ENCODE measurements around the gene DDR1. TPM values are rescaled to one million over a fixed set of nuclear protein-coding genes. Genes with fewer than 3 reads are reported as not detected.
"Not testable (repeated sequence)": the region's sequence is repeated elsewhere in the genome, so short reads cannot be mapped to it uniquely, and the experiment has no call there.

Gene DDR1
- total RNA-seq, 1 donor from 2014 or later = 146 TPM

DNA sequence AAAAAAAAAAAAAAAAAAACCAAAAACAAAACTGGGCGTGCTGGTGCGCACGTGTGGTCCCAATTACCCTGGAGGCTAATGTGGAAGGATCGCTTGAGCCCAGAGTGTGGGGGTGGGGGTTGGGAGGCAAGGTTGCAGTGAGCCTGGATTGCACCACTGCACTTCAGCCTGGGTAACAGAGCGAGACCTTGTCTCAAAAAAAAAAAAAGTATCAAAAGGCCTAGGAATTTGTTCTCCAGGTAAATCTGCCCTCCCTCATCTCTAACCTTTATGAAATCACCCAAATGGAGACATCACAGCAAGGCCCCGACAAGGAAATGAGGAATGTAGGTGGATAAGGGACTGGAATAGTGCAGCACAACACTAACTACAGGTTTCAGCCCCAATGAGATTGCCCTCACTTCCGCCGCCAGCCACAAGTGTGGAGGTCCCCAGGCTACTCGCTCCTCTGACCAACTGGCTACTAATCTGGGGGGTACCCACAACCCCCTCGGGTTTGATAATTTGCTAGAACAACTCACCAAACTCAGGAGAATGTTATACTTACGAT, 36.8 kb upstream of the DDR1 start:
- H3K27me3 Mint-ChIP-seq (ENCODE audit: unreplicated experiment) = no peaks in the 10 kb centered on the region
- no peaks in the 10 kb centered on the region for H3K9me3 Mint-ChIP-seq (ENCODE audit: unreplicated experiment)
- H3K27ac Mint-ChIP-seq (ENCODE audit: unreplicated experiment) = no peak overlapping the region
- TF ChIP-seq, protein P1, sequence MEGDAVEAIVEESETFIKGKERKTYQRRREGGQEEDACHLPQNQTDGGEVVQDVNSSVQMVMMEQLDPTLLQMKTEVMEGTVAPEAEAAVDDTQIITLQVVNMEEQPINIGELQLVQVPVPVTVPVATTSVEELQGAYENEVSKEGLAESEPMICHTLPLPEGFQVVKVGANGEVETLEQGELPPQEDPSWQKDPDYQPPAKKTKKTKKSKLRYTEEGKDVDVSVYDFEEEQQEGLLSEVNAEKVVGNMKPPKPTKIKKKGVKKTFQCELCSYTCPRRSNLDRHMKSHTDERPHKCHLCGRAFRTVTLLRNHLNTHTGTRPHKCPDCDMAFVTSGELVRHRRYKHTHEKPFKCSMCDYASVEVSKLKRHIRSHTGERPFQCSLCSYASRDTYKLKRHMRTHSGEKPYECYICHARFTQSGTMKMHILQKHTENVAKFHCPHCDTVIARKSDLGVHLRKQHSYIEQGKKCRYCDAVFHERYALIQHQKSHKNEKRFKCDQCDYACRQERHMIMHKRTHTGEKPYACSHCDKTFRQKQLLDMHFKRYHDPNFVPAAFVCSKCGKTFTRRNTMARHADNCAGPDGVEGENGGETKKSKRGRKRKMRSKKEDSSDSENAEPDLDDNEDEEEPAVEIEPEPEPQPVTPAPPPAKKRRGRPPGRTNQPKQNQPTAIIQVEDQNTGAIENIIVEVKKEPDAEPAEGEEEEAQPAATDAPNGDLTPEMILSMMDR (IDR thresholded peaks at IDR 0.05) = no peak
- peaks cover 42% of the 10 kb centered on the region for H3K4me1 Mint-ChIP-seq (ENCODE audit: unreplicated experiment)
- no peaks in the 10 kb centered on the region for H3K36me3 Mint-ChIP-seq (ENCODE audit: unreplicated experiment)
- no peak overlapping the region for H3K4me3 Mint-ChIP-seq (ENCODE audit: unreplicated experiment)
- no peak for DNase-seq (ENCODE audit: extremely low spot score, unreplicated experiment)

DNA sequence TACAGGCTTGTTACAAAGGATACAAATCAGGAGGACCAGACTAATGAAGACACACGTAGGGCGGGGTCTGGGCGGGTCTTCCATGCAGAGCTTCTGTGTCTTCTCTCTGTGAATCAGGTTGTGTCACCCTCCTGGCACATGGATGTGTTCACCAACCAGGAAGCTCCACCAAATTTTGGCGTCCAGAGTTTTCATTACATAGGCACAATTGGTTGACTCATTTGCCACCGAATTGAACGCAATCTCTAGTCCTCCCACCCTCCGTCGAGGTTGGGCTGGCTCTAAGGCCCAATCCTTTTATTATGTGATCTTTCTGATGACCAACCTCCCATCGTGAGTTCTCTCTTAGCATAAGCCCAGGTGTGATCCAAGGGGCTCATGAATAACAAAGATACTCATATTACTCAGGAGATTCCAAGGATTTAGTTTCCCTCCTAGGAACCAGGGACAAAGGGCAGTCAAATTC, 36.3 kb upstream of the DDR1 start:
- Mint-ChIP-seq H3K9me3 (ENCODE audit: unreplicated experiment) (no peaks in the 10 kb centered on the region), H3K27ac (ENCODE audit: unreplicated experiment) (no peak overlapping the region), H3K36me3 (ENCODE audit: unreplicated experiment) (no peaks in the 10 kb centered on the region), H3K4me3 (ENCODE audit: unreplicated experiment) (no peak overlapping the region), H3K27me3 (ENCODE audit: unreplicated experiment) (no peaks in the 10 kb centered on the region), H3K4me1 (ENCODE audit: unreplicated experiment) (peaks cover 38% of the 10 kb centered on the region)
- no peak for DNase-seq (ENCODE audit: extremely low spot score, unreplicated experiment)
- TF ChIP-seq, protein P1 (IDR thresholded peaks at IDR 0.05) = no peak

DNA sequence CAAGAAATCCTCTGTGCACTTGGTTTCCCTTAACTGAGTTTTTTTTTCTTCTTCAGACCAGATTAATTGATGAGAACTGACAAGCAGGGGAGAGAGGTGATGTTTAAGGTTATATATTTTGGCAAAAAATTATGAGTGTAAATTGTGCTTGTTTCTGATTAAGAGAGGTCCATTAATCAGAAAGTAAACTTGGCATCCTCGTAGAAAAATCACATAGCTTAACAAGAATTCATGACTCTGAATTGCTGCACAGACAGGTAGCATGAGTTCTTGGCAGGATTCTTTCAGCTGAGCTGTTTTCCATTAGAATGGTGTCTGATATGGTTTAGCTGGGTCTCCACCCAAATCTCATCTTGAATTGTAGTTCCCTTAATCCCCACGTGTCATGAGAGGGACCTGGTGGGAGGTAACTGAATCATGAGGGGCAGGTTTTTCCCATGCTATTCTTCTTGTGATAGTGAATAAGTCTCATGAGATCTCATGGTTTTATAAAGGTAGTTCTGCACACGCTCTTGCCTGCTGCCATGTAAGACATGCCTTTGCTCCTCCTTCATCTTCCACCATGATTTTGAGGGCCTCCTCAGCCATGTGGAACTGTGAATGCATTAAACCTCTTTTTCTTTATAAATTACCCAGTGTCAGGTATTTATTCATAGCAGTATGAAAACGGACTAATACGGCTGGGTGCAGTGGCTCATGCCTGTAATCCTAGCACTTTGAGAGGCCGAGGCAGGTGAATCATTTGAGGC, 34.2 kb upstream of the DDR1 start:
- H3K4me1 Mint-ChIP-seq (ENCODE audit: unreplicated experiment) = peaks cover 18% of the 10 kb centered on the region

DNA sequence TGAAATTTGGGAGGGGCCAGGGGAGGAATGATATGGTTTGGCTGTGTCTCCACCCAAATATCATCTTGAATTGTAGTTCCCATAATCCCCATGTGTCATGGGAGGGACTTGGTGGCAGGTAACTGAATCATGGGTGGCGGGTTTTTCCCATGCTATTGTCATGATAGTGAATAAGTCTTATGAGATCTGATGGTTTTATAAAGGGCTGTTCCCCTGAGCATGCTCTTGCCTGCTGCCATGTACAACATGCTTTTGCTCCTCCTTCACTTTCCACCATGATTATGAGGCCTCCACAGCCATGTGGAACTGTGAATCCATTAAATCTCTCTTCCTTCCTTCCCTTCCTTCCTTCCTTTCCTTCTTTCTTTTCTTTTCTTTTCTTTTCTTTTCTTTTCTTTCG, 31.9 kb upstream of the DDR1 start:
- peaks cover 15% of the 10 kb centered on the region for H3K4me1 Mint-ChIP-seq (ENCODE audit: unreplicated experiment)
- not testable (repeated sequence) for H3K27me3 Mint-ChIP-seq (ENCODE audit: unreplicated experiment); H3K36me3 Mint-ChIP-seq (ENCODE audit: unreplicated experiment); H3K9me3 Mint-ChIP-seq (ENCODE audit: unreplicated experiment); DNase-seq (ENCODE audit: extremely low spot score, unreplicated experiment); H3K27ac Mint-ChIP-seq (ENCODE audit: unreplicated experiment); H3K4me3 Mint-ChIP-seq (ENCODE audit: unreplicated experiment)

More for the DNA sequence above, 34.2 kb upstream of the DDR1 start:
- TF ChIP-seq, protein P1 (IDR thresholded peaks at IDR 0.05) = no peak
- Mint-ChIP-seq H3K27ac (ENCODE audit: unreplicated experiment) (no peak overlapping the region), H3K4me3 (ENCODE audit: unreplicated experiment) (no peak overlapping the region), H3K36me3 (ENCODE audit: unreplicated experiment) (no peaks in the 10 kb centered on the region), H3K27me3 (ENCODE audit: unreplicated experiment) (no peaks in the 10 kb centered on the region), H3K9me3 (ENCODE audit: unreplicated experiment) (no peaks in the 10 kb centered on the region)
- no peak for DNase-seq (ENCODE audit: extremely low spot score, unreplicated experiment)

DNA sequence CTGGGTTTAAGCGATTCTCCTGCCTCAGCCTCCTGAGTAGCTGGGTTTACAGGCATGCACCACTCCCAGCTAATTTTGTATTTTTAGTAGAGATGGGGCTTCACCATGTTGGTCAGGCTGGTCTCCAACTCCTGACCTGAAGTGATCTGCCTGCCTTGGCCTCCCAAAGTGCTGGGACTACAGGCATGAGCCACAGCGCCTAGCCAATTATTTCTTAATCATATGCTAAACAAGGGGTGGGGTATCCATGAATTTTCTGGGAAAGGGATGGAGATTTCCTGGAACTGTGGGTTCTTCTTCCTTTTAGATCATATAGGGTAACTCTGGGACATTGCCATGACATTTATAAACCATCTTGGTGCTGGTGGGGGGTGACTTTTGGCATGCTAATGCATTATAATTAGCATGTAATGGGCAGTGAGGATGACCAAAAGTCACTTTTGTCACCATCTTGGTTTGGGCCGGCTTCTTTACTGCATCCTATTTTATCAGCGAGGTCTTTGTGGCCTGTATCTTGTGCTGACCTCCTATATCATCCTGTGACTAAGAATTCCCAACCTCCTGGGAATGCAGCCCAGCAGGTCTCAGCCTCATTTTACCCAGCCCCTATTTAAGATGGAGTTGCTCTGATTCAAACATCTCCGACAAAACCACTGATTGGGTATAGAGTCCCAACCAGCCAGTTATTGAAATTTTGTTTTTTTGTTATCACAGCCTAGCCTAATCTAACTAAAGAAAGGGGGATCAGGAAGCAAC, 29.9 kb upstream of the DDR1 start:
- Mint-ChIP-seq H3K4me1 (ENCODE audit: unreplicated experiment) (peaks cover 12% of the 10 kb centered on the region), H3K27ac (ENCODE audit: unreplicated experiment) (no peak overlapping the region), H3K27me3 (ENCODE audit: unreplicated experiment) (peaks cover 7% of the 10 kb centered on the region), H3K4me3 (ENCODE audit: unreplicated experiment) (no peak overlapping the region), H3K36me3 (ENCODE audit: unreplicated experiment) (no peaks in the 10 kb centered on the region), H3K9me3 (ENCODE audit: unreplicated experiment) (no peaks in the 10 kb centered on the region)
- no peak for DNase-seq (ENCODE audit: extremely low spot score, unreplicated experiment)
- TF ChIP-seq, protein P1 (IDR thresholded peaks at IDR 0.05) = no peak
